Measurements from ENCODE around the gene SYNPR. TPM values are rescaled to one million over a fixed set of nuclear protein-coding genes. Genes with fewer than 3 reads are reported as not detected.

Gene SYNPR
- total RNA-seq, 1 experiment from 2014 or later: 0.85 TPM

- no peak for ATAC-seq
- no peaks in the 10 kb centered on the region for H3K27me3 Mint-ChIP-seq (ENCODE audit: low read depth)
Measured at GRCh38 chr3:63631670-63632069, 353.6 kb downstream of the SYNPR start.

GRCh38 chr3:63635186-63635585, 357.1 kb downstream of the SYNPR start:
- POLR2A ChIA-PET: no interaction called here
- no peaks in the 10 kb centered on the region for H3K27me3 Mint-ChIP-seq (ENCODE audit: low read depth)

More at GRCh38 chr3:63631670-63632069, 353.6 kb downstream of the SYNPR start:
- CTCF ChIA-PET: no interaction called here
- Mint-ChIP-seq H3K36me3 (no peaks in the 10 kb centered on the region), H3K4me3 (no peak overlapping the region), H3K9me3 (peaks cover 6% of the 10 kb centered on the region), H3K27ac (no peak overlapping the region), H3K4me1 (no peaks in the 10 kb centered on the region)
- DNase-seq (ENCODE audit: low spot score): no peak
- POLR2A ChIA-PET: no interaction called here
- no peak for TF ChIP-seq ZNF263 (CRISPR knock-in tag; IDR thresholded peaks at IDR 0.05; ENCODE audit: low read depth)
- TF ChIP-seq OVOL2 (CRISPR knock-in tag; IDR thresholded peaks at IDR 0.05; ENCODE audit: borderline replicate concordance): no peak
- TF ChIP-seq ZNF138 (CRISPR knock-in tag; conservative IDR thresholded peaks at IDR 0.05): no peak
- TF ChIP-seq NR1H2 (CRISPR knock-in tag; IDR thresholded peaks at IDR 0.05): no peak
- no peak for TF ChIP-seq FOXP1 (CRISPR knock-in tag; IDR thresholded peaks at IDR 0.05; ENCODE audit: borderline replicate concordance)
- no peak for TF ChIP-seq ZBTB21 (CRISPR knock-in tag; IDR thresholded peaks at IDR 0.05; ENCODE audit: borderline replicate concordance)
- no peak for TF ChIP-seq IRF1 (CRISPR knock-in tag; IDR thresholded peaks at IDR 0.05)

More at GRCh38 chr3:63635186-63635585, 357.1 kb downstream of the SYNPR start:
- ATAC-seq (no peak), DNase-seq (ENCODE audit: low spot score) (no peak)
- Mint-ChIP-seq H3K36me3 (no peaks in the 10 kb centered on the region), H3K27ac (no peak overlapping the region), H3K4me3 (no peak overlapping the region), H3K9me3 (peaks cover 14% of the 10 kb centered on the region), H3K4me1 (no peaks in the 10 kb centered on the region)
- no peak for TF ChIP-seq NFYB (CRISPR knock-in tag; conservative IDR thresholded peaks at IDR 0.05; ENCODE audit: low read depth)
- TF ChIP-seq ZNF281 (CRISPR knock-in tag; IDR thresholded peaks at IDR 0.05): no peak
- TF ChIP-seq ZNF232 (CRISPR knock-in tag; IDR thresholded peaks at IDR 0.05): no peak
- no peak for TF ChIP-seq GABPB1 (CRISPR knock-in tag; IDR thresholded peaks at IDR 0.05)
- TF ChIP-seq MLX (CRISPR knock-in tag; IDR thresholded peaks at IDR 0.05): no peak
- TF ChIP-seq HMGXB4 (CRISPR knock-in tag; IDR thresholded peaks at IDR 0.05): no peak
- TF ChIP-seq PREB (CRISPR knock-in tag; IDR thresholded peaks at IDR 0.05; ENCODE audit: borderline replicate concordance): no peak
- no peak for TF ChIP-seq IRF2 (CRISPR knock-in tag; IDR thresholded peaks at IDR 0.05; ENCODE audit: borderline replicate concordance, low read depth)
- TF ChIP-seq CREB1 (CRISPR knock-in tag; IDR thresholded peaks at IDR 0.05): no peak
- TF ChIP-seq SMAD4 (CRISPR knock-in tag; IDR thresholded peaks at IDR 0.05): no peak
- no peak for TF ChIP-seq ARID4B (CRISPR knock-in tag; IDR thresholded peaks at IDR 0.05; ENCODE audit: borderline replicate concordance)
- TF ChIP-seq SP1 (CRISPR knock-in tag; conservative IDR thresholded peaks at IDR 0.05): no peak
- no peak for TF ChIP-seq MXD4 (CRISPR knock-in tag; IDR thresholded peaks at IDR 0.05; ENCODE audit: borderline replicate concordance)
- TF ChIP-seq NR3C1 (CRISPR knock-in tag; conservative IDR thresholded peaks at IDR 0.05; ENCODE audit: low read depth): no peak
- TF ChIP-seq CREM (CRISPR knock-in tag; IDR thresholded peaks at IDR 0.05): no peak
- TF ChIP-seq CDX4 (CRISPR knock-in tag; IDR thresholded peaks at IDR 0.05; ENCODE audit: borderline replicate concordance): no peak
- CTCF ChIA-PET: no interaction called here

Data from WTC11 (cell line).